GM12878 (cell line): ENCODE measurements around the gene PLPPR2.

Experiments
- CEBPB ChIP-seq, 2 experiments: fragments of 150-350 bp in 1 of 2; IDR thresholded peaks; 2 replicates each; pipeline ENCODE4 v1.6.1; 2012 to 2014; ENCODE audit warnings: low read depth in 2 of 2, low read length in 2 of 2, borderline replicate concordance in 1 of 2, inconsistent platforms in 1 of 2
- CHD2 ChIP-seq: IDR thresholded peaks from 2 replicates; pipeline ENCODE4 v1.6.1; 2011; ENCODE audit warnings: low read depth, low read length, improper control_type of control experiment, borderline replicate concordance
- CTCF ChIP-seq, 3 experiments: IDR thresholded peaks in 2 of 3; conservative IDR thresholded peaks in 1 of 3; 2 replicates each; pipeline ENCODE4 v1.5.1; 2011; ENCODE audit warnings: low read depth in 3 of 3, low read length in 3 of 3, mild to moderate bottlenecking in 3 of 3, control low read depth in 2 of 3, moderate library complexity in 2 of 3, inconsistent platforms in 1 of 3, mixed read lengths in 1 of 3; ENCODE audit not compliant: control insufficient read depth in 2 of 3, insufficient read depth in 1 of 3; ENCODE audit errors: extremely low read depth in 1 of 3
- EZH2 ChIP-seq: IDR thresholded peaks from 2 replicates; pipeline ENCODE4 v1.6.1; 2012; ENCODE audit warnings: low read depth, mild to moderate bottlenecking, control low read depth, inconsistent platforms, low read length, borderline replicate concordance; ENCODE audit not compliant: control insufficient read depth
- MYB ChIP-seq: fragments of 150-350 bp; IDR thresholded peaks from 2 replicates; pipeline ENCODE4 v1.6.1; 2014; ENCODE audit warnings: mild to moderate bottlenecking, low read depth, low read length, borderline replicate concordance
- NBN ChIP-seq: fragments of 450-650 bp; IDR thresholded peaks from 2 replicates; pipeline ENCODE4 v1.6.1; 2016
- POLR2A ChIP-seq: IDR thresholded peaks from 2 replicates; pipeline ENCODE4 v1.6.1; 2011; ENCODE audit warnings: low read depth, mild to moderate bottlenecking, low read length
- POLR2AphosphoS5 ChIP-seq: IDR thresholded peaks from 2 replicates; pipeline ENCODE4 v1.6.1; 2011; ENCODE audit warnings: mild to moderate bottlenecking, low read length, inconsistent platforms
- REST ChIP-seq: IDR thresholded peaks from 2 replicates; pipeline ENCODE4 v1.6.1; 2012; ENCODE audit warnings: mild to moderate bottlenecking, low read depth, low read length
- RFX5 ChIP-seq: IDR thresholded peaks from 2 replicates; pipeline ENCODE4 v1.6.1; 2011; ENCODE audit warnings: low read depth, low read length, improper control_type of control experiment
- SMAD1 ChIP-seq: fragments of 450-650 bp; IDR thresholded peaks from 2 replicates; pipeline ENCODE4 v1.6.1; 2018; ENCODE audit warnings: mild to moderate bottlenecking, low read depth; ENCODE audit not compliant: partially characterized antibody
- TAF1 ChIP-seq: IDR thresholded peaks from 2 replicates; pipeline ENCODE4 v1.6.1; 2011; ENCODE audit warnings: mild to moderate bottlenecking, low read depth, low read length, borderline replicate concordance

- TF ChIP-seq CTCF (IDR thresholded peaks at IDR 0.05 in 2 of 3, conservative IDR thresholded peaks at IDR 0.05 in 1 of 3; ENCODE audit: control insufficient read depth in 2 of 3, extremely low read depth in 1 of 3, insufficient read depth in 1 of 3, low read depth in 3 of 3, low read length in 3 of 3): no peak
- no peak for TF ChIP-seq SMAD1
- no peak for TF ChIP-seq MYB
- no peak for TF ChIP-seq RFX5
- no peak for TF ChIP-seq POLR2A
- no peak for TF ChIP-seq TAF1
- TF ChIP-seq NBN: no peak
- no peak for TF ChIP-seq CEBPB (IDR thresholded peaks at IDR 0.05; ENCODE audit: borderline replicate concordance in 1 of 2, low read depth in 2 of 2, low read length in 2 of 2)
- no peak for TF ChIP-seq CHD2
- no peak for TF ChIP-seq EZH2
- no peak for TF ChIP-seq REST
- TF ChIP-seq POLR2AphosphoS5: no peak
These were observed 7.6 kb upstream of the PLPPR2 start for GRCh38 chr19:11347546-11348039.
